HG02588 (cell line): Measurements from ENCODE around the gene TNNT2.

ENCODE experiments used
- ATAC-seq: cut with Tn5 transposase; IDR thresholded peaks from one replicate; pipeline ENCODE4 v1.9.1; 2021; ENCODE audit warnings: mild to moderate bottlenecking, moderate library complexity; ENCODE audit not compliant: unreplicated experiment

Gene TNNT2

DNA sequence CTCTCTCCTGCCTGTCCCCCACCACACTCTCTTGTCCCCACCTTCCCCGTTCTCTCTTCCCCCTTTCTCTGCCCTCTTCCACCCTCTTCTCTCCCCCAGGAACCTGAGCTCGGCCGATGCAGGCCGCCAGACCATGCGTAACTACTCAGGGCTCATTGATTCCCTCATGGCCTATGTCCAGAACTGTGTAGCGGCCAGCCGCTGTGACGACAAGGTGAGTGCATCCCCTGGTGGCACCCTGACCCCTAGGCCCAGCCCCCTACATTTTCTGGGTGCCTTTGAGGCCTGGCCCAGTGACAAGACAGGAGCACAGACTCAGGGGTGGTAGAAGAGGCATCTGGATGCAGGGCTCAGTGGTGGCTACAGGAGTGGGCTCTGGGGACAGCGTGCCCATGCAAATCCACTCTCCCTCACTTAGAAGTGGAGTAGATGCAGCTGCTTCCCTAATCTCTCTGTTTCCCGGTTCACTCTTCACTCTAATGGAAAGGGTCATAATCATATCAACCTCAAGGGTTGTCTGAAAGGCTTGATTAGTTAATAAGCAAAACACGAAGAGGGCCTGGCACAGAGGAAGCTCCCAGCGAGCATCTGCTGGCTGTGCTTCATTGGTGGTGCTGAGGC is 57.2 kb downstream of the TNNT2 start:
- ATAC-seq, result no peak

DNA sequence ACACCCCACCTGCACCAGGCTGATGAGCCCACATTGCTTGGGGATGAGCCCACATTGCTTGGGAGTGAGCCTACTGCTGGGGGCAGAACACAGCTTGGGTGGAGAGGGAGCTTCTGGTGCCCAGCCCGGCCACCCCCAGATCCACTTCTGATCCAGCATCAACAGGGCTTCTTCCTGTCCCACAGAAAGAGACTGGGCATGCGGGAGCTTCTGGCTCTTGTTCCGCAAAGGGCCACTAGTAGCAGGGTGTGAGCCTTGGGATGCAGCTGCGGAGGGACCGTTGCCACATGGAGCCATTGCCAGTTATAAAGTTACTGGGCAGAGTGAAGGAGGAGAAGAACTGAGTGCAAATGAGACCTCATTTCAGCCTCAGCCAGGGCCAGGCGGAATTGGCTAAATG is 57.8 kb downstream of the TNNT2 start:
- no peak for ATAC-seq

DNA sequence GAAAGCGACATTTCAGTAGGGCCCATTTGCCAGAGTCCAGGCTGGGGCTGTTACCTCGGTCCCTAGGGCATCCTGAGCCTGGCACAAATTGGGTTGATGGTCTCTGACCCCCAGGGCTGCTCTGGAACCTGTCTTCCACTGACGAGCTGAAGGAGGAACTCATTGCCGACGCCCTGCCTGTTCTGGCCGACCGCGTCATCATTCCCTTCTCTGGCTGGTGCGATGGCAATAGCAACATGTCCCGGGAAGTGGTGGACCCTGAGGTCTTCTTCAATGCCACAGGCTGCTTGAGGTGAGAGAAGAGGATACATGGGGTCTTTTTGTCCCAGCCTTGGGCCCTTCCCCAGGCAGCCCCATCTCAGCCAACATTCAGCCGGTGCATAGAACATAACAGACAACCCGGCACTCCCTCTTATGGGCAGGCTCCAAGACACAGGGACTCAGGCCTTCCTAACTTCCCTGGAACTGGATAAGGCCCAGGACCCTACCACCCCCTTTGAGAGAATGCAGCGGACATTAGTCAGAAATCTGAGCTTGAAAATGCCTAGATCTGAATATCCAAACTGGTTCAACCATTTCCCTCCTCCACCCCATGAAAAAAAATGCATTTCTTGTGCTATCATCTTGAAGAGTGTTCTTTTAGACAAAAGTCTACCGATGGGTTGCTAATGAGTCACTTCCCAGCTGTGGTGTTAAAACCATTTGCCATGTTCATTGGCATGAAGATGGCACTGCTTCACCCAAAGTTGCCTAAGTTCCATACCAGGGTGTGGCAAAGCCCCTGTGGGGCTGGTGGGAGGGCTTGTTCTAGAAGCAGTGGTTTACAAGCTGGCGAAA is 58.8 kb downstream of the TNNT2 start:
- ATAC-seq, result no peak

DNA sequence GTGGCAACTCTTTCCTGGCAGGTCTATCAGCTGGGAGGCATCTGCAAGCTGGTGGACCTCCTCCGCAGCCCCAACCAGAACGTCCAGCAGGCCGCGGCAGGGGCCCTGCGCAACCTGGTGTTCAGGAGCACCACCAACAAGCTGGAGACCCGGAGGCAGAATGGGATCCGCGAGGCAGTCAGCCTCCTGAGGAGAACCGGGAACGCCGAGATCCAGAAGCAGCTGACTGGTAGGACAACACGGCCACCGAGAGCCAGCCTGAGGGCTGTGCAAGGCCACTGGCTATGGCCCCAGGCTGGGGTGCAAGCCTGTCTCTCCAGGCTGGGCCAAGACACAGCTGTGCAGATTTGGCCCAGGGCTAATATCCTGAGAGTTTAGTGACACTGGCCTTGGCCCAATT is 59.9 kb downstream of the TNNT2 start:
- ATAC-seq, result no peak

DNA sequence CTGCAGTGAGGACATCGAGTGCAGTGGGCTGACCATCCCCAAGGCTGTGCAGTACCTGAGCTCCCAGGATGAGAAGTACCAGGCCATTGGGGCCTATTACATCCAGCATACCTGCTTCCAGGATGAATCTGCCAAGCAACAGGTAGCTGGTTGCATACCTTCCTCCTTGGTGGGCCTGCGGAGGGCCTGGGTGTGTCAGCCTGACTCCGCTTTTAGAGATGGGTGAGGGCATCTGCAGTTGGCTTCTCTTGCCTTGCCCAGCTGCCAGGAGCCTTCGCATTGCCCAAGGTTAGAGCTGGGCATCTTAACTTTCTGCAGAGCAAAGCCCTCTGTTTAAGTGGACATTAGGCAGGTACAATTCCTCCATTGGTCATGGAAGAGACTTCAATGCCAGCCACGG is 60.9 kb downstream of the TNNT2 start:
- no peak for ATAC-seq

DNA sequence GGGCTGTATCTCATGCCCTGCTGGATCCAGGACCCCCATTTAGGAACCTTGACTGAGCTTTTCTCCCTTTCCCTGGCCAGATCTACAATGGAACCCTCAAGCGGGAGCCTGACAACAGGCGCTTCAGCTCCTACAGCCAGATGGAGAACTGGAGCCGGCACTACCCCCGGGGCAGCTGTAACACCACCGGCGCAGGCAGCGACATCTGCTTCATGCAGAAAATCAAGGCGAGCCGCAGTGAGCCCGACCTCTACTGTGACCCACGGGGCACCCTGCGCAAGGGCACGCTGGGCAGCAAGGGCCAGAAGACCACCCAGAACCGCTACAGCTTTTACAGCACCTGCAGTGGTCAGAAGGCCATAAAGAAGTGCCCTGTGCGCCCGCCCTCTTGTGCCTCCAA is 64.4 kb downstream of the TNNT2 start:
- ATAC-seq, result no peak

DNA sequence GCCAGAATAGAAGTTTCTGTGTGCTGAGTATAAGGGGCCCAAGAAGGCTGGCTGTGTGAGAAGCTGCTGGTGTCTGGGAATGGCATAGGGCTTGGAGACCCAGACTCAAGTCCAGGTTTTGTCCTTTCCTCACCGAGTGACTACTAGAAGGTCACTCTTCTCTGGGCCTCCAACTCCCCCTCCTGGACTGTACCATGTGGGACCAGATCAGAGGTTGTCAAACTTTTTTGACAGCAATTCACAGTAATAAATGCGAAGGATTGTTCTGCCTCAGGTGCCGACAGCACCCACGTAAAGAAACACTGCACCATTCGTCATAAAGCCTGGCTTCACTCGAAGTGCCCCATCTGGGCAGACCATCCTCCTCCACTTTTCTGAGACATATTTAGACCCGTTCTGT is 65.2 kb downstream of the TNNT2 start:
- no peak for ATAC-seq

DNA sequence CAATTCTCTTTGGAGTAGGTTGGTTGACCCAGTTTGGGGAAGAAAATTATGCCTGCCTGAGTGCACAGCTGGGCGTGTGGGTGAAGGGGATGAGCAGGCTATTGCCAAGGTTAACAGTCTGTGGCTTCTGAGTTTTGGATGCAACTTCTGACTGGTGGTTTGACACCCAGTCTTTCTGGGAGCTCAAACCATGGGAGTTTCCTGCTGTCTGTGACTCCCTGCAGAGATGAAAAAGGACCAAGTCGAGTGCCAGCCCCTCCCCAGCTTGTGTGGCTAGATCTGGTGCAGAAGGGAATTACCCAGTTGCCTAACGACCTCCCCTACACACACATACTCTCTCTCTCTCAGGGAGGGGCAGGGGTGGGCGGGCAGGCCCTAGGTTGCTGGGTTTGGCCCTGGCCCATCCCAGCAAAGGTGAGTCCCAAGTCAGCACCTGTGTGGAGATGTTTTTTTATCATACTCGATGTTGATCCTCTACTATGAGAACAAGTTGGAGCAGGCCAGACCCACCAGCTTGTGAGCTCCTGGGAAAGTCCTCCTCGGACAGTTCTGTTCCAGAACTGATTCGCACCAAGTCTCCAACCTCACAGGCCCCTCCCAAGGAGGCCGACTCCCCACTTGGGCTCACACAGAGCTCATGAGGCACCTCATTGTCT is 66.0 kb downstream of the TNNT2 start:
- ATAC-seq, result no peak

DNA sequence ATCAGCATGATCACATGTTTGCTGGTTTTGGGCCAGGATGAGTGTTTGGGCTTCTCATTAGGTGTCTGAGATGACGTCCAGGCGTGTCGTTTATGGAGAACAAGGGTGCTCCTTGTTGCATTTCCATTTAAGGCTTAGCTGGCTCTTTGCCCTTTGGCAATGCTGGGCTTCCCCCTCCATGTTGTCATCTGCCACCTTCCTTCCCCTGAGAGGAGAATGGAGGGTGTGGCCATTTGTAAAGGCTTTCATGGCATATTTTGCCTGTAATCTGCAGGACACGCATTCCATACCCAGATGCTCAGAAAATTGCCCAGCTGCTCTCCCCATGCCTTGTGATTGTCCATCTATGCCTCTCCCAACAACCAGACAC is 66.5 kb downstream of the TNNT2 start:
- no peak for ATAC-seq

DNA sequence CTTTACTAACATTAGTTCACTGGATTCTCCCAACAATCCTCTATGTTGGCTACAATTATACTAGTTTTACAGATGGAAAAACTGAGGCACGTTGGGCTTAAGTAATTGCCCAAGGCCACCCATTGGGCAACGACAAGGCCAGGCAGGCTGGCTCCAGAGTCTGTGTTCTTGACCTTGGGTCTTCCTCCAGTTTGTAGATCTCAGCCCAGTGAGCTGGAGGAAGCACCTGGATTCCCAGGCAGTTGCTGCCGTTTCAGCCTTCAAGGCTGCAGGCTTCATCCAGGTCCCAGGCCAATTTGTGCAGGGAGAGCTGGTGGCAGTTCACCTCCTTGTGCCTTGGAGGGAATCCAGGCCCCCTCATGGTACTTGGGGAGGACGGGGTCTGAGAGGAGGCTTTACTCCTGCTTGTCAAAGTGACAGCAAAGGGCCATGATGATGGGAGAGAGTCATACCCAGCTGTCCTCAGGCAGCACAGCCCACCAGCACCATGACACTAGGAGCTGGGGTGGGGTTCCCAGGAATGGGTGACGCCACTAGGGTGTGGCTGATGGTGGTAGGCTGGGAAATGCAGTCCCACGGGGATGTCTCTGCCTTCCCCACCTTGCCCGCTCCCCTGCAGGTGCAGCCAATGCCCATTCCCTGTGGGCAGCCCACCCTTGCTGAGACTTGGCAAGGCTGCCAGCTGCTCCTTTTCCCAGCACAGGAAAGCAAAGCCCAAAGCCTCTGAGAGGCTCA is 67.1 kb downstream of the TNNT2 start:
- ATAC-seq, result no peak

DNA sequence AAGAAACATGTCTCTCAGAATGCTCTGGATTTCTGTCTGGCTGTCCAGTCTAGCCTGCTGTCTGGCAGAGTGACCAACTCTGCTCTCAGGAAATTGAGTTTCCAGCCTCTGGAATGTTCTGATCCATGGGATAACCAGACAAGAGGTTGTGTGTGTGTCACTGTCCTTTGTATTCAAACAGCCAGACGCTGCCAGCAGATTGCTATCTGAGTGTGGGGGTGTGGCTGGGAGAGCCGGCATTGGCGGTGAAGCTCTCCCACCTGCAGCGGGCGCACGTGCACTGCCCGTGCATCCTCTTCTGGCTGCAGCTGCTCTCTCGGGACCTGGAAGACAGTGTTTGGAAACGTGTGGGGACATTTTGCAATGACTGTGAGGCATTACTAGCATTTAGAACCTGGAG is 68.1 kb downstream of the TNNT2 start:
- ATAC-seq, result no peak
